ENCODE data around the gene HOXB7. TPM values are rescaled to one million over a fixed set of nuclear protein-coding genes. Genes with fewer than 3 reads are reported as not detected.

HOXB7 gene
- total and polyA plus RNA-seq, 2 donors = 0.09 to 1.0 TPM

DNA sequence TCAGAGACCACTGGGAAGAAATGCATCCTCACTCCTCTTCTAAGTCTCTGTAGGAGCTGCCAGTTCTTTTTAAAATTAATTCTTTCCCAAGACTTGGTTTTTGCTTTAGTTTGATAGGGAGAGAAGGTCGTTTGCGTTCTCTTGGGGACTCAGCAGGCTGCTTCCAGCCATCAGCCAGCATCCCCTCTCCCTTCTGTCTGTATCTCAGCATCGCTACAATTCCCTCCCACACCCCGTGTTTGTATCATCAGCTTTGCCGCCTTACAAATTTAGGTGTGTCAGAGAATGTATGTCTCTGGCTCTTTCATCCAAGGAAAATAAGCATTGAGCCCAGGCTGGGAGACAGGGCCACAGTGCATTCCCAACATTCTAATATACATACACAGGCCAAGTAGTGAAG, 11.5 kb downstream of the HOXB7 start:
- Histone ChIP-seq H3K4me1 (ENCODE audit: control insufficient read depth in 2 of 2, insufficient read depth in 2 of 2, low read length in 2 of 2) (peaks cover 0 to 24% of the 10 kb centered on the region in 2 donors), H3K27ac (ENCODE audit: low read depth in 1 of 2, low read length in 1 of 2) (no peak overlapping the region)
- WGBS = 92% methylated on average over 5 of the region's 5 CpGs

DNA sequence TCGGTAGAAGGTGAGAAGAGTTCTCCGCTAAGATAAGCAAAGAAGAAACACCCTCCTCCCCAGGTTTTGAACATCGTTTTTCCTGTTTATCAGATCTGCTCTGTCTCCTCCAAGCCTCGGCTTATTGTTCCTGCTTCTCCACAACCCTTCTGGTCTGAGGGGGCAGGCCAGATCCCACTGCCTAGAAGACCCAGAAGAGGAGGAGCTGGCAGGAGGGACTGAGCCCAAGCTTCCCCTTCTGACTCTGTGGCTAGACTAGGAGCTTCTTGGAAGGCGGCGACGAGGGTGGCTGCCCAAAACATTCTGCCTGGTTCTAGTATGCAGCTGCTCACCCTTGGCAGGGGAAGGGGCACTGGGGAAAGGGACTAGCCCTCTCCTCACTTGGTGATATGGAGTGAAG, 12.1 kb downstream of the HOXB7 start:
- H3K9me3 ChIP-seq (ENCODE audit: control insufficient read depth in 2 of 2, insufficient read depth in 1 of 2, low read length in 1 of 2) = peaks cover 0 to 19% of the 10 kb centered on the region in 2 donors
- H3K27ac ChIP-seq (ENCODE audit: low read depth in 1 of 2, low read length in 1 of 2) = no peak overlapping the region
- 73% methylated on average over 7 of the region's 7 CpGs for WGBS
- DNase-seq (ENCODE audit: low read depth in 6 of 9, low spot score in 9 of 9) = no peak
- peaks cover 0 to 24% of the 10 kb centered on the region in 2 donors for H3K4me1 ChIP-seq (ENCODE audit: control insufficient read depth in 2 of 2, insufficient read depth in 2 of 2, low read length in 2 of 2)
- H3K27me3 ChIP-seq (ENCODE audit: control insufficient read depth in 2 of 2, insufficient read depth in 1 of 2, low read length in 1 of 2) = peaks cover 97 to 100% of the 10 kb centered on the region in 2 donors
- H3K36me3 ChIP-seq (ENCODE audit: control insufficient read depth in 2 of 2, insufficient read depth in 2 of 2, low read length in 1 of 2) = peaks cover 0 to 4% of the 10 kb centered on the region in 2 donors
- H3K4me3 ChIP-seq (ENCODE audit: low read length in 2 of 2) = no peak overlapping the region

More for the DNA sequence above, 11.5 kb downstream of the HOXB7 start:
- Histone ChIP-seq H3K27me3 (ENCODE audit: control insufficient read depth in 2 of 2, insufficient read depth in 1 of 2, low read length in 1 of 2) (peaks cover 97 to 100% of the 10 kb centered on the region in 2 donors), H3K36me3 (ENCODE audit: control insufficient read depth in 2 of 2, insufficient read depth in 2 of 2, low read length in 1 of 2) (peaks cover 0 to 4% of the 10 kb centered on the region in 2 donors), H3K9me3 (ENCODE audit: control insufficient read depth in 2 of 2, insufficient read depth in 1 of 2, low read length in 1 of 2) (peaks cover 0 to 25% of the 10 kb centered on the region in 2 donors), H3K4me3 (ENCODE audit: low read length in 2 of 2) (no peak overlapping the region)
- DNase-seq (ENCODE audit: low read depth in 6 of 9, low spot score in 9 of 9) = no peak

DNA sequence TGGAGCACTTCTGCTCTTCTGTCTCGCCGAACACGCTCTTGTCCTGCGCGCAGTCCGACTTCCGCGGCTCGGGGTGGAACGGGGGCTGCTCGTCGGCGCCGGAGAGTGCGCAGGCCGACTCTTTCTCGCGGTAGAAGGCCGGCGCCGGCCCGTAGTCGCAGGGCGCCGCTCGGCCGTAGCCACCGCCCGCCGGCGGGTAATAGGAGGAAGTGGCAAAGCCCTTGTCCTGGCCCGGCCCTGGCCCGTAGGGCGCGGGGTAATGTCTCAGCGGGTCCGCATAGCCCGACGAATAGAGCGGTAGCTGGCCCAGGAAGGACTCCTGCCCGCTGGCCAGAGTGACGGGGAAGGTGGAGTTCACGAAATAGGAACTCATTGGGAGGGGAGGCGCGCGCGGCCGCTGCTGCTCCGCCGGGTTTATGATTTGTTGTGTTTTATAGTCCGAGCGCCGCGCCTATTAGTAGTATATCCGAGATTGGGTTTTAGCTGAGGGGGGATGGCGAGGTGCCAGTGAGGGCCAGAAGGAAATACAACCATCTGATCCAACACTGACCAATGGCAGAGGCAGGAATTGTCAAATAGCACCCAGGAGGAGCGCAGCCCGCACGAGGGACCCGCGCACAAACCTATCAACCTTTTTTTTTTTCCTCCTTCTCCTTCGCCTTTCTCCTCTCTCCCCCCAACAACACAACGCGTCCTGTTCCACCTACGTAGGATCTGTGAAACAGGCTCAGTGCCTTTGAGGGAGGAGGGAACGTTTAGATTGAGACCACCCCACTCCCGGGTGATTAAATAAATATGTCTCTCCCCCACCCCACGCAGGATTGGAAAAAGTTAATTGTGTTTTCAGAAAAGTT, 12.8 kb downstream of the HOXB7 start:
- 3% methylated on average over 68 of the region's 68 CpGs for WGBS
- Histone ChIP-seq H3K36me3 (ENCODE audit: control insufficient read depth in 2 of 2, insufficient read depth in 2 of 2, low read length in 1 of 2) (peaks cover 0 to 4% of the 10 kb centered on the region in 2 donors), H3K4me1 (ENCODE audit: control insufficient read depth in 2 of 2, insufficient read depth in 2 of 2, low read length in 2 of 2) (peaks cover 0 to 29% of the 10 kb centered on the region in 2 donors), H3K27ac (ENCODE audit: low read depth in 1 of 2, low read length in 1 of 2) (no peak overlapping the region), H3K27me3 (ENCODE audit: control insufficient read depth in 2 of 2, insufficient read depth in 1 of 2, low read length in 1 of 2) (peaks cover 95 to 100% of the 10 kb centered on the region in 2 donors), H3K4me3 (ENCODE audit: low read length in 2 of 2) (peak overlapping the region in 1 of 2 donors; percentile 11), H3K9me3 (ENCODE audit: control insufficient read depth in 2 of 2, insufficient read depth in 1 of 2, low read length in 1 of 2) (peaks cover 0 to 16% of the 10 kb centered on the region in 2 donors)
- DNase-seq (ENCODE audit: low read depth in 6 of 9, low spot score in 9 of 9) = no peak

DNA sequence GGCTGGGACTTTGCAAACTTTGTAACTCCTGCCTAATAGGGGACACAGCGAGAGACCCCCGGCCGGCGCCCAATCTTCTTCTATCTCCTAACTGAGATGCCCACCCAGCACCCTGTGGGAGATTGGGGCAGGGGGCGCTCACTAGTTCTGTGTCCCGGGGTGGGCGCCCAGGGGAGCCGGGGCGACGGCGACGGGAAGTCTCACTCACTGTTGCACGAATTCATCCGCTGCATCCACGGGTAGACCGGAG, 13.4 kb downstream of the HOXB7 start:
- WGBS = 1% methylated on average over 16 of the region's 16 CpGs
- no peak for DNase-seq (ENCODE audit: low read depth in 6 of 9, low spot score in 9 of 9)
- peaks cover 0 to 29% of the 10 kb centered on the region in 2 donors for H3K4me1 ChIP-seq (ENCODE audit: control insufficient read depth in 2 of 2, insufficient read depth in 2 of 2, low read length in 2 of 2)
- peaks cover 95 to 100% of the 10 kb centered on the region in 2 donors for H3K27me3 ChIP-seq (ENCODE audit: control insufficient read depth in 2 of 2, insufficient read depth in 1 of 2, low read length in 1 of 2)
- no peak overlapping the region for H3K27ac ChIP-seq (ENCODE audit: low read depth in 1 of 2, low read length in 1 of 2)
- H3K9me3 ChIP-seq (ENCODE audit: control insufficient read depth in 2 of 2, insufficient read depth in 1 of 2, low read length in 1 of 2) = peaks cover 0 to 10% of the 10 kb centered on the region in 2 donors
- peak overlapping the region in 1 of 2 donors; percentile 11 for H3K4me3 ChIP-seq (ENCODE audit: low read length in 2 of 2)
- peaks cover 0 to 4% of the 10 kb centered on the region in 2 donors for H3K36me3 ChIP-seq (ENCODE audit: control insufficient read depth in 2 of 2, insufficient read depth in 2 of 2, low read length in 1 of 2)

DNA sequence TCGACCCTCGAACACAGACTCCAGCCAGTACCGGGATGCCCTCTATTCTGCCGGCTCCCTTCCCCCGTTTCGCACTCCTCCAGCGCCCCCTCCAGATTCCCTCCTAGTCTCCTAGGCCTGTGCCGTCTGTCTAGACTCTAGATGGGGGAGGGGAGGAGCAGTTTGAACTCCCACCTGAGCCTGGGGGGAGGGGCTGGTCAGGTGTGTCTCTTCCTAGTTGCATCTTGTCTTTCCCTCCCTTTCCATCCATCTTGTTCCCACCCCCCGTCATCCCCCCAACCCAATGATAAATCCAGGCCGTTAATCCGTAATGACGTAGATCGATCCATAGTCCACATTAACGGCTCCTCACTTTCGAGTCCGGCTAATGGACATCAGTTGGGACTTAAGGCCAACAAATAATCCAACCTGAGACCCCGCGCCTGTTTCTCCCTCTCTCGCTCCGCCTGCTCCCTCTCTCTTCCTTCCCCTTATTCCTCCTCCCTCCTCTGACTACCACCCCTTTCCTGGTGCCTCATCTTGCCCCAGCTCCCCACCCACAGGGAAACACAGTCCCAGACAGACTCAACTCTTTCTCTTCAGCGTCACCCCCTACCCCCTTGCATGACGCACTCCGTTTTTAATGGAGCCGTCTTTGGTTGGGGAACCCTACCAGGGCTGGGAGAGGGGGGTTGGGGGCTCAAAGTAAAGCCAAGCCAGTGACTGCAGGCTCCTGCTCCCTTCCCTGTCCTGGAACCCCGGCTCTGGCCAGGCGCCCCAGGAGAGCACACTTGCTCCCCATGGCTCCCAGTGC, 13.9 kb downstream of the HOXB7 start:
- Histone ChIP-seq H3K36me3 (ENCODE audit: control insufficient read depth in 2 of 2, insufficient read depth in 2 of 2, low read length in 1 of 2) (peaks cover 0 to 4% of the 10 kb centered on the region in 2 donors), H3K27me3 (ENCODE audit: control insufficient read depth in 2 of 2, insufficient read depth in 1 of 2, low read length in 1 of 2) (peaks cover 95 to 100% of the 10 kb centered on the region in 2 donors), H3K27ac (ENCODE audit: low read depth in 1 of 2, low read length in 1 of 2) (no peak overlapping the region), H3K4me1 (ENCODE audit: control insufficient read depth in 2 of 2, insufficient read depth in 2 of 2, low read length in 2 of 2) (peaks cover 0 to 27% of the 10 kb centered on the region in 2 donors), H3K9me3 (ENCODE audit: control insufficient read depth in 2 of 2, insufficient read depth in 1 of 2, low read length in 1 of 2) (peaks cover 0 to 8% of the 10 kb centered on the region in 2 donors), H3K4me3 (ENCODE audit: low read length in 2 of 2) (no peak overlapping the region)
- WGBS = 5% methylated on average over 26 of the region's 26 CpGs
- DNase-seq (ENCODE audit: low read depth in 6 of 9, low spot score in 9 of 9) = no peak

DNA sequence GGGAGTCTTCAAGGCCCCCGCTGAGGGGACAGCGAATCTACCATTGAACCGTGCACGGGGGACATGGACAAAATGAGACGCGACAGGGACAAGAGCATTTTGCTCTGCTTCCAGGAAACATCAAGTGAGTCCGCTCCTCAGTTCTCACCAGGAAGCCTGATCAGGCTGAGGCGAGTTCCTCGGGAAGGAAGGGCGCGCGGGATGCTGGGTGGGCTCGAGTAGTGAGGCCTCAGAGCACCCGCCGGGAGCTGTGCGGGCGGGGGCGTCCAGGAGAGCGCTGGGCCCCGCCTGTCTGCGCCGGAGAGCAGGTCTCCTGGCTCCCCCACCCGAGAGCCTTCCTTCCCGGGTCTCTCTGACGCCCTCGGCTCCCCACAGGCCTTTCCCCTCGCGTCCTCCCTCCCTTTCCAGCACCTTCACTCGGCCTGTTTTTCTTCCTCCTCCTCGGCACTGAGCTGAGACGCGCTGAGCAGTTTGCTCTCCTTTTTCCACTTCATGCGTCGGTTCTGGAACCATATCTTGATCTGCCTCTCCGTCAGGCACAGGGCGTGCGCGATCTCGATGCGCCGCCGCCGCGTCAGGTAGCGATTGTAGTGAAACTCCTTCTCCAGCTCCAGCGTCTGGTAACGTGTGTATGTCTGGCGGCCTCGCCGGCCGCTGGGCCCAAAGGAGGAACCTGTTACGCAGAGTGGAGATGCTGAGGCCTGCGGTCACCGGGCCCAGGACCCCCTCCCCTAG, 14.7 kb downstream of the HOXB7 start:
- Histone ChIP-seq H3K9me3 (ENCODE audit: control insufficient read depth in 2 of 2, insufficient read depth in 1 of 2, low read length in 1 of 2) (peaks cover 0 to 5% of the 10 kb centered on the region in 2 donors), H3K27ac (ENCODE audit: low read depth in 1 of 2, low read length in 1 of 2) (no peak overlapping the region), H3K36me3 (ENCODE audit: control insufficient read depth in 2 of 2, insufficient read depth in 2 of 2, low read length in 1 of 2) (peaks cover 0 to 4% of the 10 kb centered on the region in 2 donors), H3K4me1 (ENCODE audit: control insufficient read depth in 2 of 2, insufficient read depth in 2 of 2, low read length in 2 of 2) (peaks cover 0 to 27% of the 10 kb centered on the region in 2 donors), H3K4me3 (ENCODE audit: low read length in 2 of 2) (no peak overlapping the region), H3K27me3 (ENCODE audit: control insufficient read depth in 2 of 2, insufficient read depth in 1 of 2, low read length in 1 of 2) (peaks cover 94 to 100% of the 10 kb centered on the region in 2 donors)
- DNase-seq (ENCODE audit: low read depth in 6 of 9, low spot score in 9 of 9) = no peak
- WGBS = 21% methylated on average over 54 of the region's 54 CpGs

DNA sequence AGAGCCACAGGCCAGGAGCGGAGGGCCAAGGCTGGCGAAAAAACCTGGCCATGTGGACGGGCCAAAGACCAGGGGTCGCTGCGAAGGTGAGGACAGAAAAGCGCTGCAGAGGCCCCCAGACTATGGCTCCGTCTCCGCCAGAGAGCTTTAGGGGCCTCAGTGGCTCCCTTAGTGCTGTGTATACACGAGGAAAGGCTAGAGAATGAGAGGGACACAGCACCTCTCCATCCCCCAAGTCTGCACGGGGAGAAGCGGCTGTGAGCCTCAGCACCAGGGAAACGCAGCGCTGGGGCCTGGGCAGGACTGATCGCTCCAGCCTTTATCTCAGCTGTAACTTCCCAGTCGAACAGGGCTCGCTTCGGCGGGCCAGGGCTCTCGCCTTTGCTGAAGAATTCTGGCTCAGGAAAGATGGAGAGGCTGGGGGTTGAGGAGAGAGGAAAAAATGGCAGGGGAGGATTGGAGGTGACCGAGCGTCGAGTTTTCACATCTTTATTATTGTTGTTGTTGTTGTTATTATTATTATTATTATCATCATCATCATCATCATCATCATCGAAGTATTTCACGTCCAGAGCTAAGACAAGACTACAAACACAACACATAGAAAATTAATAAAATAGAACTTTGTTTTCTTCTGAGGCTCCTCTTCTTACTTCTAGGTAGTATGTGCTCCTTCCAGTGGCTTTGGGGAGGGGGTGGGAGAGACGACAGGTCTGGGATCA, 15.4 kb downstream of the HOXB7 start:
- no peak overlapping the region for H3K27ac ChIP-seq (ENCODE audit: low read depth in 1 of 2, low read length in 1 of 2)
- no peak overlapping the region for H3K4me3 ChIP-seq (ENCODE audit: low read length in 2 of 2)
- H3K27me3 ChIP-seq (ENCODE audit: control insufficient read depth in 2 of 2, insufficient read depth in 1 of 2, low read length in 1 of 2) = peaks cover 95 to 100% of the 10 kb centered on the region in 2 donors
- H3K4me1 ChIP-seq (ENCODE audit: control insufficient read depth in 2 of 2, insufficient read depth in 2 of 2, low read length in 2 of 2) = peaks cover 0 to 27% of the 10 kb centered on the region in 2 donors
- 93% methylated on average over 25 of the region's 25 CpGs for WGBS
- H3K9me3 ChIP-seq (ENCODE audit: control insufficient read depth in 2 of 2, insufficient read depth in 1 of 2, low read length in 1 of 2) = peaks cover 0 to 5% of the 10 kb centered on the region in 2 donors
- DNase-seq (ENCODE audit: low read depth in 6 of 9, low spot score in 9 of 9) = no peak
- H3K36me3 ChIP-seq (ENCODE audit: control insufficient read depth in 2 of 2, insufficient read depth in 2 of 2, low read length in 1 of 2) = peaks cover 0 to 4% of the 10 kb centered on the region in 2 donors

DNA sequence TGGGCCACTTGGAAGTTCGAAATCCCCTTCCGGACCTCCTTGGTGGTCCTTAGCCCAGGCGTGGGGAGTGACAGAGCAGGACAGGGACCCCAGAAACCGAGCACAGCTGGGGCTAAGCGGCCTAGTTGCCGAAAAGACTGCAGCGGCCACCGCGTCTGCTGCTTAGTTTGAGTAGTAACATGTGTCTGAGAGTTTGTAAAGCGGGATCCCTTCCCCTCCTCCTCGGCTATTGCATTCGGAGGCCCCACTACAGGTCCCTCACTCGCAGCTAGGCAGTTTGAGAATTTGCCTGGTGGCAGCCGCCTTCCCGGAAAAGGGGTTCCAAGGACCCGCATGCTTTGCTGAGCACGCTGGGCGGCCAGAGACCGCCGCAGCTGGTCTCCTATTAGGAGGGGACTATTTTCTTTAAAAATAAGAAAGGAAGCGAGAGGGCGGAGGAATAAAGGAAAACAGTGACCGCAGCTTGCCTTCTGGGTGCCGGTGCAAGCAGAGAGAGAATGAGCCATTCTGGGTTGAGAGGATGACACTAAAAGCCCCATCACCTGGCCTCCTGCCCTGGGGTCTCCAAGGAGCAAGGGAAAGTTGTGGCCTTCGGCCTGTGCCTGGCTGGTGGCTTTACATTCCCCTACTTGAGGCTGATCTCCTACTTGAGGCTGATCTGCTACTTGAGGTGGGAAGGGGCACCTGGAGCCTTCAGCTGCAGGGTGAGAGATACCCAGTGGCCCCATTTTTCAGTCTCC, 16.1 kb downstream of the HOXB7 start:
- no peak overlapping the region for H3K27ac ChIP-seq (ENCODE audit: low read depth in 1 of 2, low read length in 1 of 2)

More for the DNA sequence above, 16.1 kb downstream of the HOXB7 start:
- Histone ChIP-seq H3K4me3 (ENCODE audit: low read length in 2 of 2) (no peak overlapping the region), H3K9me3 (ENCODE audit: control insufficient read depth in 2 of 2, insufficient read depth in 1 of 2, low read length in 1 of 2) (peaks cover 0 to 5% of the 10 kb centered on the region in 2 donors), H3K27me3 (ENCODE audit: control insufficient read depth in 2 of 2, insufficient read depth in 1 of 2, low read length in 1 of 2) (peaks cover 95 to 100% of the 10 kb centered on the region in 2 donors), H3K4me1 (ENCODE audit: control insufficient read depth in 2 of 2, insufficient read depth in 2 of 2, low read length in 2 of 2) (peaks cover 0 to 27% of the 10 kb centered on the region in 2 donors), H3K36me3 (ENCODE audit: control insufficient read depth in 2 of 2, insufficient read depth in 2 of 2, low read length in 1 of 2) (peaks cover 0 to 4% of the 10 kb centered on the region in 2 donors)
- WGBS = 85% methylated on average over 25 of the region's 25 CpGs
- no peak for DNase-seq (ENCODE audit: low read depth in 6 of 9, low spot score in 9 of 9)
